AG09309 (cell line): ENCODE results near the gene ADAM20.

ENCODE experiments used
- DNase-seq: peaks from one replicate; pipeline ENCODE4 v3.0.0-alpha.2; 2010; ENCODE audit warnings: low read depth
- H3K4me3 ChIP-seq: 2 replicates; pipeline ENCODE4 v1.5.1; 2011; ENCODE audit warnings: mild to moderate bottlenecking, low read depth, low read length, moderate library complexity; ENCODE audit not compliant: control insufficient read depth
- CTCF ChIP-seq: IDR thresholded peaks from 2 replicates; pipeline ENCODE4 v1.5.1; 2011; ENCODE audit warnings: mild to moderate bottlenecking, low read depth, low read length, inconsistent platforms; ENCODE audit not compliant: insufficient read depth, control insufficient read depth; ENCODE audit errors: missing control alignments

The ADAM20 gene

DNA sequence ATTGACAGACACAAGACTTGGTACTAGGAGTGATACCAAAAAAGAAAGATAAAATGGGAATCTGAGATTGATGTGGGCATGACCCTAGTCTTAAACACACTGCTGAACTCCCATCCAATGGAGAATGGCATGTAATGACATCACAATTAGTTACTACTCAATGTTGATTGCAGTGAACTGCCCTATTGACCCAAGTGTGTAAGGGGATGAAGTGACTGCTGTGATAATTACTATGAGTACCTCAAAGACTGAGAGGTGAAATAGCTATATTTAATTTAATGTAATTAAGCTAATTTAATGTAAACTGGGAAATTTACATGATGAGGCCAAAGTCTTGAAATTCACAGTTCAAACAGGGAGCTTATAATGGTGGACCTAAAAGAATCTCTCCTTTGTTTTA is at the start of gene ADAM20:
TSS of gene ADAM20 (minus strand) at position 101 of the 400 bp plus-strand sequence. CDS start 10,247 bp downstream, outside the sequence.
- TF ChIP-seq CTCF, result no peak
- no peak for DNase-seq
- H3K4me3 ChIP-seq, result no peak within 1 kb of the TSS

DNA sequence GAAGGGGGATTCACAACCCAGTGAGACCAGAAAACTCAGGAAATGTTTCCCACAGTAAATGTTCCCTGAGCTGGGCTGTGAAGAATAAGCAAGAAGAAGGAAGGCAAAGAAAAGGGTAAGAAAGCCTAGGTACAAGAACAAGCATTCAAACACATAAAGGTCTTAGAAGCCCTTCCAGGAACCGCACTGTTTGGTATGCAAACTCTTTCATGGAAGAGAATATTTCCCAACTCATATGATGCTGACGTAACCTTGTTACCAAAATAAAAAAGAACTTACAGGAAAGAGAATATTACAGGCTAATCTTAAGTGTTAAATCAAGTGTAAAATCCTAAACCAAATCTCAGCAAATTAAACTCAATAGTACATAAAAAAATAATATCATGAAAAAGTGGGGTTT is 42.1 kb upstream of the ADAM20 start:
- no peak overlapping the region for H3K4me3 ChIP-seq
- TF ChIP-seq CTCF, result no peak
- DNase-seq, result no peak

DNA sequence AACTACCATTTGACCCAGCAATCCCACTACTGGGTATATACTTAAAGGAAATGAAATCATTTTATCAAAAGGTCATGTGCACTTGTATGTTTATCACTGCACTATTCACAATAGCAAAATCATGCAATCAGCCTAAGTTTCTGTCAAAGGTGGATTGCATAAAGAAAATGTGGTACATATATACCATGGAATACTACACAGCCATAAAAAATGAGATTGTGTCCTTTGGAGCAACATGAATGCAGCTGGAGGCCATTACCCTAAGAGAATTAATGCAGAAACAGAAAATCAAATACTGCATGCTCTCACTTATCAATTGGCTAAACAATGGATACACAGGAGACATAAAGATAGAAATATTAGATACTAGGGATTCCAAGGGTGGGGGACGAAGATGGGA is 38.2 kb upstream of the ADAM20 start:
- no peak for TF ChIP-seq CTCF
- no peak for DNase-seq
- H3K4me3 ChIP-seq, result no peak overlapping the region

DNA sequence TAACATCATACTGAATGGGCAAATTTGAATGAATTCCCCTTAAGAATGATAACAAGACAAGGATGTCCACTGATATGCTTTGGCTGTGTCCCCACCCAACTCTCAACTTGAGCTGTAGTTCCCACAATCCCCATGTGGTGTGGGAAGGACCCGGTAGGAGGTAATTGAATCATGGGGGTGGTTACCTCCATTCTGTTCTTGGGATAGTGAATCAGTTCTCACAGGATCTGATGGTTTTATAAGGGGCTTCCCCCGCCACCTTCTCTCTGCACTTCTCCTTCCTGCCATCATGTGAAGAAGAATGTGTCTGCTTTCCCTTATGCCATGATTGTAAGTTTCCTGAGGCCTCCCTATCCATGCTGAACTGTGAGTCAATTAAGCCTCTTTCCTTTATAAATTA is 36.3 kb upstream of the ADAM20 start:
- DNase-seq, result no peak
- TF ChIP-seq CTCF, result no peak
- H3K4me3 ChIP-seq, result no peak overlapping the region

GRCh38 chr14:70567791-70568190 is 33.0 kb upstream of the ADAM20 start:
- DNase-seq, result no peak
- H3K4me3 ChIP-seq, result no peak overlapping the region
- peak; percentile 63 for TF ChIP-seq CTCF

- no peak for TF ChIP-seq CTCF
- no peak overlapping the region for H3K4me3 ChIP-seq
- DNase-seq, result no peak
Measured at GRCh38 chr14:70563869-70564268, 29.1 kb upstream of the ADAM20 start.

GRCh38 chr14:70563417-70563816 is 28.6 kb upstream of the ADAM20 start:
- TF ChIP-seq CTCF, result no peak
- no peak for DNase-seq
- no peak overlapping the region for H3K4me3 ChIP-seq
